Adrenal gland (tissue), 5 donors: ENCODE results near the gene MAP1LC3A.
A peak's percentile ranks its signal among the peaks of the same experiment; 100 is the strongest.

ENCODE experiments used
- POLR2A ChIP-seq, 2 donors: fragments of 450-650 bp; IDR thresholded peaks; one replicate each; pipeline ENCODE4 v1.6.1; 2017; ENCODE audit warnings: antibody characterized with exemption in 2 of 2, mild to moderate bottlenecking in 2 of 2, moderate library complexity in 1 of 2
- TF ChIP-seq, protein P1 (sequence below), 6 experiments: fragments of 450-650 bp in 4 of 6; fragments of 200-600 bp in 2 of 6; sonication (generic) in 1 of 6; IDR thresholded peaks; 1 replicate in 5 of 6; 2 replicates in 1 of 6; pipeline versions ENCODE4 v1.5.1 to v1.8.0; 2016 to 2021; ENCODE audit warnings: antibody characterized with exemption in 6 of 6, mild to moderate bottlenecking in 2 of 6, moderate library complexity in 1 of 6
- donor health status: DM: no; HTN: no; CAD: no.

DNA sequence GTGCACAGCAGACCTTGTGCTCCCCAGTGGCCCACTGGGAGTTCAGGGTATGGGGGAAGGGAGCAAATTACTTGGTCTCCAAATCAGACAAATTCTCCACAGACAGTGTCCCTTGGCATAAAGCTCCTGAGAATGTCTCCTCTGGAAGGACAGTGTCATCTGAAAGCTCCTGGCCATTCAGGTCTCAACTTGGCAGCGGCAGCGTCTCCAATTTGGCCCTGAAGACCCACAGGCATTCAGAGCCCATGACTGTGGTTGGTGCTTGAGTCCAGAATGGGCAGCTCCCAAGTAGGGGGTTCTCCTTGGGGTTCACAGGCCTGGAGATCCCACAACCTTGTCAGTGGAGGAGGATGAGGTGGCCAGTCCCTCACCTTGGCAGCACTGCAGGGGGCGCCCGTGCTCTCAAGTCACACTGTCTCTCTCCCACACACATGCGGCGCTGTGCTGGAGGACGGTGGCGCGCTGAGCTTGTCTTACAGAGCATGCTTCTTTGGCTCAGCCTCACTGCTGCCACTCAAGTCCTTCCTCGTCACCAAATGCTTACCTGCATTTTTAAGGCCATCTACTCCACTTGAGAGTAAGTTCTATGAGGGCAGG lies 21.6 kb upstream of the MAP1LC3A start:
- TF ChIP-seq POLR2A (IDR thresholded peaks at IDR 0.05): no peak
- TF ChIP-seq, protein P1, sequence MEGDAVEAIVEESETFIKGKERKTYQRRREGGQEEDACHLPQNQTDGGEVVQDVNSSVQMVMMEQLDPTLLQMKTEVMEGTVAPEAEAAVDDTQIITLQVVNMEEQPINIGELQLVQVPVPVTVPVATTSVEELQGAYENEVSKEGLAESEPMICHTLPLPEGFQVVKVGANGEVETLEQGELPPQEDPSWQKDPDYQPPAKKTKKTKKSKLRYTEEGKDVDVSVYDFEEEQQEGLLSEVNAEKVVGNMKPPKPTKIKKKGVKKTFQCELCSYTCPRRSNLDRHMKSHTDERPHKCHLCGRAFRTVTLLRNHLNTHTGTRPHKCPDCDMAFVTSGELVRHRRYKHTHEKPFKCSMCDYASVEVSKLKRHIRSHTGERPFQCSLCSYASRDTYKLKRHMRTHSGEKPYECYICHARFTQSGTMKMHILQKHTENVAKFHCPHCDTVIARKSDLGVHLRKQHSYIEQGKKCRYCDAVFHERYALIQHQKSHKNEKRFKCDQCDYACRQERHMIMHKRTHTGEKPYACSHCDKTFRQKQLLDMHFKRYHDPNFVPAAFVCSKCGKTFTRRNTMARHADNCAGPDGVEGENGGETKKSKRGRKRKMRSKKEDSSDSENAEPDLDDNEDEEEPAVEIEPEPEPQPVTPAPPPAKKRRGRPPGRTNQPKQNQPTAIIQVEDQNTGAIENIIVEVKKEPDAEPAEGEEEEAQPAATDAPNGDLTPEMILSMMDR (IDR thresholded peaks at IDR 0.05): peak in 4 of 6 experiments; percentile 4 to 42 (median 36)
